GM12878 (cell line): ENCODE measurements around the gene PRR3.

Experiments used
- BCL11A ChIP-seq: IDR thresholded peaks from 2 replicates; pipeline ENCODE4 v1.6.1; 2011; ENCODE audit warnings: low read depth, low read length
- BHLHE40 ChIP-seq, 2 experiments: fragments of 450-650 bp in 1 of 2; IDR thresholded peaks; 2 replicates each; pipeline ENCODE4 v1.6.1; 2011 to 2017; ENCODE audit warnings: low read depth in 2 of 2, borderline replicate concordance in 1 of 2, improper control_type of control experiment in 1 of 2, low read length in 1 of 2, mild to moderate bottlenecking in 1 of 2
- CBX5 ChIP-seq: sonication (generic); IDR thresholded peaks from 2 replicates; pipeline ENCODE4 v1.6.1; 2016; ENCODE audit warnings: low read depth, moderate library complexity, mild to moderate bottlenecking, inconsistent platforms
- CTCF ChIP-seq, 3 experiments: IDR thresholded peaks in 2 of 3; conservative IDR thresholded peaks in 1 of 3; 2 replicates each; pipeline ENCODE4 v1.5.1; 2011; ENCODE audit warnings: low read depth in 3 of 3, low read length in 3 of 3, mild to moderate bottlenecking in 3 of 3, control low read depth in 2 of 3, moderate library complexity in 2 of 3, inconsistent platforms in 1 of 3, mixed read lengths in 1 of 3; ENCODE audit not compliant: control insufficient read depth in 2 of 3, insufficient read depth in 1 of 3; ENCODE audit errors: extremely low read depth in 1 of 3
- ESRRA ChIP-seq: IDR thresholded peaks from 2 replicates; pipeline ENCODE4 v1.6.1; 2012; ENCODE audit warnings: mild to moderate bottlenecking, low read length, improper control_type of control experiment
- FOXM1 ChIP-seq: IDR thresholded peaks from 2 replicates; pipeline ENCODE4 v1.6.1; 2012; ENCODE audit warnings: low read depth, mild to moderate bottlenecking, inconsistent platforms, low read length, moderate library complexity
- PAX5 ChIP-seq: IDR thresholded peaks from 2 replicates; pipeline ENCODE4 v1.6.1; 2011; ENCODE audit warnings: low read depth, low read length, borderline replicate concordance
- POLR2A ChIP-seq: IDR thresholded peaks from 2 replicates; pipeline ENCODE4 v1.6.1; 2011; ENCODE audit warnings: low read depth, mild to moderate bottlenecking, low read length
- SIN3A ChIP-seq: IDR thresholded peaks from 2 replicates; pipeline ENCODE4 v1.6.1; 2012; ENCODE audit warnings: low read depth, low read length, improper control_type of control experiment
- YY1 ChIP-seq: IDR thresholded peaks from 2 replicates; pipeline ENCODE4 v1.6.1; 2011; ENCODE audit warnings: low read depth, mild to moderate bottlenecking, low read length

- TF ChIP-seq ESRRA (no peak), BHLHE40 (IDR thresholded peaks at IDR 0.05; ENCODE audit: borderline replicate concordance in 1 of 2, low read depth in 2 of 2, low read length in 1 of 2) (no peak), BCL11A (no peak), SIN3A (no peak), YY1 (no peak), FOXM1 (no peak), PAX5 (no peak), POLR2A (no peak), CTCF (IDR thresholded peaks at IDR 0.05 in 2 of 3, conservative IDR thresholded peaks at IDR 0.05 in 1 of 3; ENCODE audit: control insufficient read depth in 2 of 3, extremely low read depth in 1 of 3, insufficient read depth in 1 of 3, low read depth in 3 of 3, low read length in 3 of 3) (no peak), CBX5 (no peak)
These were observed 32.8 kb downstream of the PRR3 start for GRCh38 chr6:30589754-30590358.
